ENCODE data around the gene COQ10A.

The COQ10A gene

DNA sequence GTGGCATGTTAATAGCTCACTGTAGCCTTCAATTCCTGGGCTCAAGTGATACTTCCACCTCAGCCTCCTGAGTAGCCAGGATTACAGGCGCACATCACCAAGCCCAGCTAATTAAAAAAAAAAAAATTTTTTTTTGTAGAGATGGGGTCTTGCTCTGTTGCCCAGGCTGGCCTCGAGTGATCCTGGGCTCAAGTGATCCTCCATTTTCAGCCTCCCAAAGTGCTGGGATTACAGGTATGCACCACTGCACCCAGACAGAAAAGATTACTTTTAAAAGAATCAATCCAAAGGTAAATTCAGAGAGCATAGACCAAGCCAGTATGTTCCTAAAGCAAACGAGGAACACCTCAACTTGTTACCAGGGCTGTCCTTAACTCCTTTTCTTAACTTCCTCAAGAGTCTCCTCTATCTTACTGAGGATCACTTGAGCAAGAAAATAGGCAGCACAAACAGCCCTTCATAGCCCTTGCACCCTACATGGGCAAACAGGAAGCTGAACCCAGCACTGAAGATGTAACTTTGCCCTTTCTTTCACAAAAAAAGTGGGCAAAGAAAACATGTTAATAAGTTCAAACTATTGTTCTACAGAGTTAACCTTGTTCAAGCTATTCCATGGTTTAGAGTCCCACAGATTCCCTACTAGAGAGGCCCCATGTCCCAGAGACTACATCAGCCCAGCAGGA is 22.1 kb downstream of the COQ10A start:
- H3K36me3 ChIP-seq (replicated peaks; ENCODE audit: low read depth, low read length), result peaks cover 24% of the 10 kb centered on the region
- TF ChIP-seq, protein P1, sequence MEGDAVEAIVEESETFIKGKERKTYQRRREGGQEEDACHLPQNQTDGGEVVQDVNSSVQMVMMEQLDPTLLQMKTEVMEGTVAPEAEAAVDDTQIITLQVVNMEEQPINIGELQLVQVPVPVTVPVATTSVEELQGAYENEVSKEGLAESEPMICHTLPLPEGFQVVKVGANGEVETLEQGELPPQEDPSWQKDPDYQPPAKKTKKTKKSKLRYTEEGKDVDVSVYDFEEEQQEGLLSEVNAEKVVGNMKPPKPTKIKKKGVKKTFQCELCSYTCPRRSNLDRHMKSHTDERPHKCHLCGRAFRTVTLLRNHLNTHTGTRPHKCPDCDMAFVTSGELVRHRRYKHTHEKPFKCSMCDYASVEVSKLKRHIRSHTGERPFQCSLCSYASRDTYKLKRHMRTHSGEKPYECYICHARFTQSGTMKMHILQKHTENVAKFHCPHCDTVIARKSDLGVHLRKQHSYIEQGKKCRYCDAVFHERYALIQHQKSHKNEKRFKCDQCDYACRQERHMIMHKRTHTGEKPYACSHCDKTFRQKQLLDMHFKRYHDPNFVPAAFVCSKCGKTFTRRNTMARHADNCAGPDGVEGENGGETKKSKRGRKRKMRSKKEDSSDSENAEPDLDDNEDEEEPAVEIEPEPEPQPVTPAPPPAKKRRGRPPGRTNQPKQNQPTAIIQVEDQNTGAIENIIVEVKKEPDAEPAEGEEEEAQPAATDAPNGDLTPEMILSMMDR (IDR thresholded peaks at IDR 0.05; ENCODE audit: low read depth, low read length), result no peak
- TF ChIP-seq EZH2phosphoT487 (IDR thresholded peaks at IDR 0.05; ENCODE audit: low read depth), result no peak
- peaks cover 53% of the 10 kb centered on the region for H3K79me2 ChIP-seq (ENCODE audit: low read length)

DNA sequence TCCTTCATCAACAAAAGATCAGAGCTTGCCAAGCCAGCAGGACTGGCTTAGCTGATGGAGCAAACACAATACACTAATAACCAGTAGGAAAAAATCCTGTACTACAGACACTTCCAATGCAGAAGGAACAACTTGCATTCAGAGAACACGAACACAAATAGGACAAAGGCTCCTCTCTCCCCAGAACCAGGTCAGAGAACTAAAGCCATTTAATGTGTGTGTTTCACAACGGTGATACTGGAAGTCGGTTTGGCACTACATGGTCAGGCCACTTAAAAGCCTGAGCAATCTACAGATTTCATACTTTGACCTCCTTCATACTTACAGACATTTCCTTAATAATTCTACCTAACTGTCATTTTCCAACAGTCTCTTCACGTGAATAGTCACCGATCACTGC is 27.1 kb downstream of the COQ10A start:
- Histone ChIP-seq H3K9me3 (ENCODE audit: insufficient read depth, low read length) (no peaks in the 10 kb centered on the region), H3K27me3 (ENCODE audit: low read depth, low read length) (no peaks in the 10 kb centered on the region), H4K20me1 (ENCODE audit: insufficient read depth, low read length) (0 out of 2 replicates have a peak, but pooled peaks cover 3% of the 10 kb centered on the region), H3K36me3 (replicated peaks; ENCODE audit: low read depth, low read length) (peaks cover 24% of the 10 kb centered on the region), H3K27ac (ENCODE audit: low read length) (no peak overlapping the region), H3K9ac (ENCODE audit: low read length) (no peak overlapping the region), H3K79me2 (ENCODE audit: low read length) (peaks cover 93% of the 10 kb centered on the region), H3K4me3 (ENCODE audit: low read length) (no peak overlapping the region), H3K4me1 (ENCODE audit: low read length) (peaks cover 27% of the 10 kb centered on the region), H2AFZ (ENCODE audit: low read depth, low read length) (no peak overlapping the region), H3K4me2 (ENCODE audit: low read length) (no peak overlapping the region)
- TF ChIP-seq, protein P1 (IDR thresholded peaks at IDR 0.05; ENCODE audit: low read depth, low read length), result no peak
- TF ChIP-seq EZH2phosphoT487 (IDR thresholded peaks at IDR 0.05; ENCODE audit: low read depth), result no peak

More for the DNA sequence above, 22.1 kb downstream of the COQ10A start:
- no peak overlapping the region for H3K4me3 ChIP-seq (ENCODE audit: low read length)
- H3K4me2 ChIP-seq (ENCODE audit: low read length), result no peak overlapping the region
- H3K4me1 ChIP-seq (ENCODE audit: low read length), result no peaks in the 10 kb centered on the region
- no peak overlapping the region for H3K9ac ChIP-seq (ENCODE audit: low read length)
- H2AFZ ChIP-seq (ENCODE audit: low read depth, low read length), result no peak overlapping the region
- H3K27ac ChIP-seq (ENCODE audit: low read length), result no peak overlapping the region
- no peaks in the 10 kb centered on the region for H3K9me3 ChIP-seq (ENCODE audit: insufficient read depth, low read length)
- no peaks in the 10 kb centered on the region for H4K20me1 ChIP-seq (ENCODE audit: insufficient read depth, low read length)
- H3K27me3 ChIP-seq (ENCODE audit: low read depth, low read length), result no peaks in the 10 kb centered on the region

DNA sequence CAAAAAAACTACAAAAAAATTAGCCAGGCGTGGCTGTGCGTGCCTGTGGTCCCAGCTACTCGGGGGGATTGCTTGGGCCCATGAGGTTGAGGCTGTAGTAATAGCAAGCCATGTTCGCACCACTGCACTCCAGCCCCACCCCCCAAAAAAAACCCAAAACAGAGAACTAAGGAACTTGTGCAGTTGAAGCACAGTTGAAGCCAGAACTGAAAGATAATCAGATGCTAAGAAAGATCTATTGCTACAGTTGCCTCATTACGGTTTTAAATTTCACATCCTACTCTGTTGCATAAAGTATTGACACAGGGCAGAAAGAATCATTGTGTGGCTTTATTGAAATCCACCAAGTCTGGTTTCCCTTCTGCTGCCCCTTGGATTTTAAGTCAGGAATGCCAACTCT is 29.6 kb downstream of the COQ10A start:
- H3K4me3 ChIP-seq (ENCODE audit: low read length), result peak overlapping the region; percentile 43
- H3K27ac ChIP-seq (ENCODE audit: low read length), result peak overlapping the region; percentile 81
- H3K36me3 ChIP-seq (replicated peaks; ENCODE audit: low read depth, low read length), result peaks cover 18% of the 10 kb centered on the region
- no peak for TF ChIP-seq EZH2phosphoT487 (IDR thresholded peaks at IDR 0.05; ENCODE audit: low read depth)
- TF ChIP-seq, protein P1 (IDR thresholded peaks at IDR 0.05; ENCODE audit: low read depth, low read length), result no peak
- H3K27me3 ChIP-seq (ENCODE audit: low read depth, low read length), result no peaks in the 10 kb centered on the region
- H2AFZ ChIP-seq (ENCODE audit: low read depth, low read length), result no peak overlapping the region
- H3K79me2 ChIP-seq (ENCODE audit: low read length), result peaks cover 88% of the 10 kb centered on the region
- H3K4me1 ChIP-seq (ENCODE audit: low read length), result peaks cover 40% of the 10 kb centered on the region
- H3K9me3 ChIP-seq (ENCODE audit: insufficient read depth, low read length), result no peaks in the 10 kb centered on the region
- peak overlapping the region; percentile 71 for H3K4me2 ChIP-seq (ENCODE audit: low read length)
- peak overlapping the region; percentile 24 for H3K9ac ChIP-seq (ENCODE audit: low read length)
- 0 out of 2 replicates have a peak, but pooled peaks cover 3% of the 10 kb centered on the region for H4K20me1 ChIP-seq (ENCODE audit: insufficient read depth, low read length)

DNA sequence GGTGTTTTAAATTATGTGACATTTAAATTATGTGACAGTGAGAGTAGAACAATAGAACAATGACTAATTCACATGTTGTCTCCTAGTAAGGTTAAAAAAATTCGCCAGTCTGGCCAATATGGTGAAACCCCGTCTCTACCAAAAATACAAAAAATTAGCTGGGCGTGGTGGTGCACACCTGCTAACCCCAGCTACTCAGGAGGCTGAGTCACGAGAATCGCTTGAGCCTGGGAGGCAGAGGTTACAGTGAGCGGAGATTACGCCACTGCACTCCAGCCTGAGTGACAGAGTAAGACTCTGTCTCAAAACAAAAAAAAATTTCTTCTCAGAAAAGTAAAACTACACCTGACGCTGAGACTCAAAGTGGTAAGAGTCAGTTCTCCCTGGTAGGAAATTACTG is 30.7 kb downstream of the COQ10A start:
- H2AFZ ChIP-seq (ENCODE audit: low read depth, low read length), result no peak overlapping the region
- peak overlapping the region; percentile 81 for H3K27ac ChIP-seq (ENCODE audit: low read length)
- H4K20me1 ChIP-seq (ENCODE audit: insufficient read depth, low read length), result 0 out of 2 replicates have a peak, but pooled peaks cover 3% of the 10 kb centered on the region
- H3K4me1 ChIP-seq (ENCODE audit: low read length), result peaks cover 47% of the 10 kb centered on the region
- peaks cover 79% of the 10 kb centered on the region for H3K79me2 ChIP-seq (ENCODE audit: low read length)
- no peak for TF ChIP-seq EZH2phosphoT487 (IDR thresholded peaks at IDR 0.05; ENCODE audit: low read depth)
- H3K27me3 ChIP-seq (ENCODE audit: low read depth, low read length), result no peaks in the 10 kb centered on the region
- H3K4me3 ChIP-seq (ENCODE audit: low read length), result no peak overlapping the region
- no peaks in the 10 kb centered on the region for H3K9me3 ChIP-seq (ENCODE audit: insufficient read depth, low read length)
- no peak overlapping the region for H3K9ac ChIP-seq (ENCODE audit: low read length)
- peak overlapping the region; percentile 71 for H3K4me2 ChIP-seq (ENCODE audit: low read length)
- H3K36me3 ChIP-seq (replicated peaks; ENCODE audit: low read depth, low read length), result peaks cover 13% of the 10 kb centered on the region
